ENCODE measurements around the gene TPSB2.
"Not testable (repeated sequence)": the region's sequence is repeated elsewhere in the genome, so short reads cannot be mapped to it uniquely, and the experiment has no call there.

Gene TPSB2

DNA sequence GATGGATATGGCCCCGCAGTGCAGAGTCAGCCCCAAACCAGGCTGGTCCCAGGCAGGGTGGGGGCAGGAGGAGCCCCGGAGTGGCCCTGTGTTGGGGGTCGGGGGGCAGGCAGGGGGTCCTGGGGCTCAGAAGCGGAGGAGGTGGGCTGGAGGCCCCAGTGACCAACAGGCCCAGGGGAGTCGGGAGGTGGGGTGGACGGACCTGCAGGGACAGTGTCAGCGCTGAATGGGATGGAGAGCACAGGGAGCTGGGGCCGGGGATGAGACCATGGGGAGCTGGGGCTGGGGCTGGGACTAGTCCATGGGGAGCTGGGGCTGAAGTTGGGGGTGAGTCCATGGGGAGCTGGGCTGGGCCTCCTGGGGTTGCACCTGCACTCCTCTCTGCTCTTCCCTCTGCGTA lies 9.6 kb upstream of the TPSB2 start:
- not testable (repeated sequence) for DNase-seq

DNA sequence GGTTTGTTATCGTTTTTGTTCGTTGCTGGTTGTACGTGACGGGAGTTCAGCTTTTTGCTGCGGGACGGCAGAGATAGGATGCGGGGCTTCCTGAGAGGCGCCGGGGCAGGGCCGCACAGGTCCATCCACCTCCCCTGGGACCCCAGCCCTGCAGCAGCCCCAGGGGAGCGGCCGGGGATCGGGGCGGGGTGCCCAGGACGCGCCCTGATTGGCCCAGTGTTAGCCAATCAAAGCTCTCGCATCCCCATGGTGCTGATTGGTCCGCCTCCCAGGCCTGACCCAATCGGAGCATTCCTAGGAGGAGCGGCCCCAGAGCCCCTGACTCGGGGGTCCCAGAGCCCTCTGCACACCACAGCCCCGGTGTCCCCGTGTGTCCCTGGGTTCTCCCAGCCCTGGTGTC lies 8.9 kb upstream of the TPSB2 start:
- not testable (repeated sequence) for DNase-seq

DNA sequence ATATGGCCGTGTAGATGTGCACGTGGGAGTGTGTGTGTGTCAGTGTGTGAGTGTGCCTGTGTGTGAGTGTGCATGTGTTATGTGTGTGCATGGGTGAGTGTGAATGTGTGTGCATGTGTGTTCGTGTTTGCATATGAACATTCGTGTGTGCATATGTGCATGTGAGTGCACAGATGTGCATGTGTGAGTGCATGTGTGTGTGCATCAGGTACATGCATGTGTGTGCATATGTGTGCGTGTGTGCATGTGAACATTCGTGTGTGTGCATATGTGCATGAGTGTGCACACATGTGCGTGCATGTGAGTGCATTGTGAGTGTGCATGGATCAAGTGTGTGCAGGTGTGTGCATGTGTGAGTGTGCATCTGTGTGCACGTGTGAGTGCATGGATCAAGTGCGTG lies 8.0 kb upstream of the TPSB2 start:
- DNase-seq = no peak

DNA sequence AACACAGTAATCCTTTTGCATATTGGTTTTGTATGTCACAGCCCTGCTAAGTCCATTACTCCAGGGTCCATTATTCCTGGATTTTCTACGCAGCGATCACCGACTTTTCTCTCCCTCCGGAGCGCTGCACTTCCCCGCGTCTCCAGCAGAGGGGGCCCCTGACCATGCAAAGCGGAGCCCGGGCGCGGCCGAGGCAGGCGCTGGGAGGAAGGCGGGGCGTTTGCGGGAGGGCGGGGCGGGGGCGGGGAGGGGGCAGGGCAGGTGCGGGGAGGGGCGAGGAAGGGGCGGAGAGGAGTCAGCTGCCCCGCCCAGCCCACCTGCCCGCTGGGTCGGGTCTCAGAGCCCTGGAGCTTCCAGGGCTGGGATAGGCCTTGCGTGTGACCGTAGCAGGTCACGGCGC lies 6.7 kb upstream of the TPSB2 start:
- not testable (repeated sequence) for DNase-seq

DNA sequence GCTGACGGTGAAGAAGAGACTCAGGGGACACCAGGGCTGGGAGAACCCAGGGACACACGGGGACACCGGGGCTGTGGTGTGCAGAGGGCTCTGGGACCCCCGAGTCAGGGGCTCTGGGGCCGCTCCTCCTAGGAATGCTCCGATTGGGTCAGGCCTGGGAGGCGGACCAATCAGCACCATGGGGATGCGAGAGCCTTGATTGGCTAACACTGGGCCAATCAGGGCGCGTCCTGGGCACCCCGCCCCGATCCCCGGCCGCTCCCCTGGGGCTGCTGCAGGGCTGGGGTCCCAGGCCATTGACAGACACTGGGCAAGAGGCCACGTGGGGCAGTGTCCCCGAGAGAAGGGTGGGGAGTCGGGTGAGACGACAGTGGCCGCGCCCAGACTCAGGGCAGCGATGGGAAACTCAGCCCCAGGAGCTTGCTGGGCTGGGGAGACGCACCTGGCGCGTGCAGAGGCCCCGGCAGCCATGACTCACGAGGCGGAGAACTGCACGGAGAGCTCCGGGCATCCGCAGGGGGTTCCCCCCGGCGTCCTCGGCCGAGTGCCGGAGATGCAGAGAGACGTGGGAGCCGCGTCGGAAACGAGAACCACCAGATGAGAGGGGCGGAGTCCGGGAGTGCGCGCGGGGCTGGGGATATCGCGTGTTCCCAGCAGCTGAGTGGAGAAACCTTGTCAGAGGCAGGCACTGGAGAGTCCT lies 2.2 kb upstream of the TPSB2 start:
- DNase-seq = not testable (repeated sequence)

DNA sequence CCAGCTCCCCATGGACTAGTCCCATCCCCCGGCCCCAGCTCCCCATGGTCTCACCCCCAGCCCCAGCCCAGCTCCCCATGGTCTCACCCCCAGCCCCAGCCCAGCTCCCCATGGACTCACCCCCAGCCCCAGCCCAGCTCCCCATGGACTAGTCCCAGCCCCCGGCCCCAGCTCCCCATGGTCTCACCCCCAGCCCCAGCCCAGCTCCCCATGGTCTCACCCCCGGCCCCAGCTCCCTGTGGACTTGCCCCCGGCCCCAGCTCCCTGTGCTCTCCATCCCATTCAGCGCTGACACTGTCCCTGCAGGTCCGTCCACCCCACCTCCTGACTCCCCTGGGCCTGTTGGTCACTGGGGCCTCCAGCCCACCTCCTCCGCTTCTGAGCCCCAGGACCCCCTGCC lies 1.3 kb upstream of the TPSB2 start:
- not testable (repeated sequence) for DNase-seq

DNA sequence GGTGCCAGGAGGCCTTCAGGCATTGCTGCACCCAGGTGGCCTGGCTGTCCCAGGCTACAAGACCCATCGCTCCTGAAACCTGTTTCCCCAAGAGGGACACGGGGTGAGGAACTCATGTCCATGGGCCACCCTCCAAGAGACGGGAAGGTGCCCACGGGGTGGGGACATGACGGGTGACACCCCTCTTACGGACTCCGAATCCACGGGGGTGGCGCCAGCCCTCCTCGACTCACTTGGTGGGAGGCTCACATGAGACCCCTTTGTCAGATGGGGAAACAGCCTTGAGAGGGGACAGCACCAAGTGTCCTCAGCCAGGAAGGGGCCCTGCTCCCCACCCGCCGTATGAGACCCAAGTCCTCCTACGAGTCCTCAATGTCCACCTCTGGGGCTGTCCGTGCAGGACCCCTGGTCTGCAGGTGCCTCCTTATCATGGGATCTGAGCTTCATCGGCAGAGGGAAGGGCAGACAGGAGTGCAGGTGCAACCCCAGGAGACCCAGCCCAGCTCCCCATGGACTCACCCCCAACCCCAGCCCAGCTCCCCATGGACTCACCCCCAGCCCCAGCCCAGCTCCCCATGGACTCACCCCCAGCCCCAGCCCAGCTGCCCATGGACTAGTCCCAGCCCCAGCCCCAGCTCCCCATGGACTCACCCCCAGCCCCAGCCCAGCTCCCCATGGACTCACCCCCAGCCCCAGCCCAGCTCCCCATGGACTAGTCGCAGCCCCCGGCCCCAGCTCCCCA lies 658 bp upstream of the TPSB2 start:
- not testable (repeated sequence) for DNase-seq

DNA sequence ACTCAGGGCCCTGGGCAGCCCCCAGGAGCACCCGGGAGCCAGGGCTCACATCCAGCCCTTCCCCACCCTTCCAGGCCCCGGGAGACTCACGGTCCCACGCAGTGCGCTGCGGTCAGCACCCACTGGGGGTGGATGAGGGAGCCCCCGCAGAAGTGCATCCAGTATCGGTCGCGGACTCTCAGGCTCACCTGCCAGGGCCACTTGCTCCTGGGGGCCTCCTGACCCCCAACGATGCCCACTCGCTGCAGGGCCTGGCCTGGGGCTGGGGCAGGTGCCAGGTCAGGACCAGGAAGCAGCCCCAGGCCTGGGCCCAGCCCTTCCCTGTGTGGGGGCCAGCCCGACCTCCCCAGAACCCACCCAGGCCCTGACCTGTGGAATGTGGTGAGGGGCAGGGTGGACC lies 508 bp downstream of the TPSB2 start:
- DNase-seq = not testable (repeated sequence)

DNA sequence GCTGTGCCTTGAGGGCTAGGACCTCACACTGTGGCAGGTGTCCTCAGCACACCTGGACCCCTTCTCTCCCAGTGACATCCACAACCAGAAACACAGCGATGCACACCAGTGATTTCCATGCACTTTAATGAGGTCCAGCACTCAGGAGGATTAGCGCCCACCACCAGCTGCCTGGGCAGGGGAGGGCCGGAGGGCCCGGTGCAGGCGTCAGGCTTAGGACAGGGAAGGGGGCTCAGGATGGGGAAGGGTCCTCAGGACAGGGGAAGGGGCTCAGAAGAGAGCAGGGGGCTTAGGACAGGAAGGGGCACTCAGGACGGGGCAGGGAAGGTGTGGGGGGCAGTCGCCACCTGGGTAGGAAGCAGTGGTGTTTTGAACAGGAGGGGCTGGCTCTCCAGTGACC lies 1.8 kb downstream of the TPSB2 start:
- DNase-seq = not testable (repeated sequence)

DNA sequence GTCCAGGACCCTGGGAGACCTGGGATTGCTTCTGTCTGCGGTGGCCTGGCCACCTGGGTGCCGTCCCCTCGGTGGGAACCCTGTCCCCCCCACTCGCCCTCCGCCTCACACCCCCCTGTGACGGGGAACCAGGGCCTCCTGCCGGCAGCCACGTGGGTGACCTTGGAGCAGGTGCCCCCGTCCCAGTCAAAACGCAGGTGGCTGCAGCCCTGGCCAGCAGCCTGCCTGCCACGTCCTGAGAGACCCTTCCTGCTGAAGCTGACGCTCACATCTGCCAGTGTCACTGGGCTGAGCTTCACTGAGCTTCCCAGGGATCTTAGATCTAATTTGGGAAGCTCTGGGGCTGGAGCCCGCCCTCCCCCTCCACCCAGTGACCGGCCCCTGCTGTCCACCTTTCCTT lies 3.3 kb downstream of the TPSB2 start:
- not testable (repeated sequence) for DNase-seq

DNA sequence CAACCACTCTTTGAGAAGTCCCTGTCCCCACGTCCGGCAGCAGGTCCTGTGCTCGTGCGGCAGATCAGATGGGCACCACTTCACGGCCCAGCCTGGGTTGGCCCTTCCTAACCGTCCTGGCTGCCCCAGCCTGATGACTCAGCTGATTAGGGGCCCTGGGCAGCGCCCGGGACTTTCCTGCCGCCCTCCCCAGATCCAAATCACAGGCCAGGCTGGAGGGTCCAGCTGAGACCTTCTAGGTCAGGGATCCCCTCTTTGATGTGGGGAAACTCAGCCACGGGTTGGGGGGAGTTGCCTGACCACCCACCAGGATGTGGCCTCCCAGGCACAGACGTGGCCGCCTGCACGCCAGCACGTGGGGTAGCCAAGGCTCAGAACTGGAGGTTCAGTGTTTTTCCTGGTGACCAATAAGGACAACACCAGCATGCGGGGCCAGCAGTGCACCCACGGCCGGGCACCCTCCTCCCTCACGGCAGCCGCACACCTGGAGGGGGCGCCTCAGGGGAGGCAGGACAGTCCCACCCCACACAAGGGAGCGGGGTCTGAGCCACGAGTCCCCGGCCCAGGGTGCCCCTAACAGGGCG lies 4.2 kb downstream of the TPSB2 start:
- not testable (repeated sequence) for DNase-seq

DNA sequence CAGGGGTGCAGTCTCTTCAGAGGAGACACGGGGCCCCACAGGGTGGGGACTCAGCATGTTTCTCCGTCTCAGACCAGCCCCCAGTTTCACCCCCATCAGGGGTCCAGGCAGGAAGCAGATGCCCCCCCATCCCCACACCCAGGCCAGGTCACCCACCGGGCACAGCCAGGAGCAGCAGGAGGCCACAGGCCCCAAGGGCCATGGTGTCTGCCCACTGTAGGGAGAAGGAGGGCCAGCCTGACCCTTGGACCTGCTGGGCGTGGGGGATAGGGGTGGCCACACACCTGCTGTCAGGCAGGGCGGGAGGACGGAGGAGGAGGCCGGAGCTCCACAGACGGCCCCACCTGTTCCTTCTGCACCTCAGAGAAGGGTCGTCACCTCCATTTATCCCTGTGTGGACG lies 4.9 kb downstream of the TPSB2 start, which contains the start of gene TPSG1:
TSS of gene TPSG1 (minus strand) at position 218 of the 401 bp plus-strand sequence. CDS start at position 202, 16 bp downstream.
- no peak for DNase-seq

DNA sequence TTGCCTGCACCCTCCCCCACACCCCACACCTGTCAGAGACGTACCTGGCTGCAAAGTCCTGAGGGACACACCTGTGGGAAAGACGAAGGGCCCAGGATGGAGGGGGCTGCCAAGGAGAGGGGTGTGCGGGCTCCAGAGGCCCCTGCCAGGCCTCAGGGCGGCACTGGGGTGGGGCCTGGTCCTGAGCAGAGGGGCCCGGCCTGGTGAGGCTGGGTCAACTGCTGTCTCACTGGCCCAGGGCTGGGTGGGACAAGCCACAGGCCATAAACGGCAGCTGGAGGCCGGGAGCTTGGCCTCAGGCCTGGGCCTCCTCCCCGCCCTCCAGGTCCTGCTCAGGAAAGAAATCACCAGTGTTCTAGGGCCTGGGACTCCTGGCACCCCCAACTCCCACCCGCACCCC lies 5.4 kb downstream of the TPSB2 start:
- no peak for DNase-seq

DNA sequence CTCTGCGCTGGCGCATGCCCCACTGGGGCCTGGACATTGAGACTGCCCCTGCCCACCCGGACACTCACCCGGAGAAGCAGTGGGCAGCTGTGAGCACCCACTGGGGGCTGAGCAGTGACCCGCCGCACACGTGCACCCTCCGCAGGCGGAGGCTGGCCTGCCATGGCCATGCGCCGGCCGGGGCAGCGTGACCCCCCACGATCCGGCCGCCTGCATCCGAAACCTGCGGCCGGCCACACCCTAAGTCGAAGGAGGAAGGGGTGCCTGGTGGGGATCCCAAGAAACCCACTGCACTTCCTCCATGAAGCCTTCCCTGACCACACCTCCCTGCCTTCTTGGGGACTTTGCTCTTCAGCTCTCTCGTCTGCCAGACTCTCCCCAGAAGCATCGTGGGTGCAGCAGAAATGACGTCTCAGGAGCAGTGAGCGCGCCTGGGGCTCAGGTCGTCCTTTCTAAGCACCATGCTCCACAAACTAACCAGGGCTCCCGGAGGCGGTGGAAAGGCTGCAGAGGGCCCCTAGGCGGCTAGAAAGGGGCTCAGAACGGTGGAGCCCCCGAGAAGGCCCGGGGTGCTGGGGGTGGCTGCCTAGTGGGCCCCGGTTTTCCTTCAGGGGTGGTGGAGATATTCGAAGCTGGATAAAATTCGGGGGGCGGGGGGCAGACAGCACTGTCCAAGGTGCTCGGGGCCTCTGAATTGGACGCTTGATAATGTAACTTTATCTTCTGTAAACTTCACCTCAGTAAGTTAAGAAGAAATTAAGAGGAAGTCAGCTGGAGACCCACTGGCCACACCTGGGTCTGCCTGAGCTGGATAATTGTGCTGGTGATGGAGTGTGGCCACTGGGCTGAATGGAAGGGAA lies 6.4 kb downstream of the TPSB2 start:
- DNase-seq = no peak

DNA sequence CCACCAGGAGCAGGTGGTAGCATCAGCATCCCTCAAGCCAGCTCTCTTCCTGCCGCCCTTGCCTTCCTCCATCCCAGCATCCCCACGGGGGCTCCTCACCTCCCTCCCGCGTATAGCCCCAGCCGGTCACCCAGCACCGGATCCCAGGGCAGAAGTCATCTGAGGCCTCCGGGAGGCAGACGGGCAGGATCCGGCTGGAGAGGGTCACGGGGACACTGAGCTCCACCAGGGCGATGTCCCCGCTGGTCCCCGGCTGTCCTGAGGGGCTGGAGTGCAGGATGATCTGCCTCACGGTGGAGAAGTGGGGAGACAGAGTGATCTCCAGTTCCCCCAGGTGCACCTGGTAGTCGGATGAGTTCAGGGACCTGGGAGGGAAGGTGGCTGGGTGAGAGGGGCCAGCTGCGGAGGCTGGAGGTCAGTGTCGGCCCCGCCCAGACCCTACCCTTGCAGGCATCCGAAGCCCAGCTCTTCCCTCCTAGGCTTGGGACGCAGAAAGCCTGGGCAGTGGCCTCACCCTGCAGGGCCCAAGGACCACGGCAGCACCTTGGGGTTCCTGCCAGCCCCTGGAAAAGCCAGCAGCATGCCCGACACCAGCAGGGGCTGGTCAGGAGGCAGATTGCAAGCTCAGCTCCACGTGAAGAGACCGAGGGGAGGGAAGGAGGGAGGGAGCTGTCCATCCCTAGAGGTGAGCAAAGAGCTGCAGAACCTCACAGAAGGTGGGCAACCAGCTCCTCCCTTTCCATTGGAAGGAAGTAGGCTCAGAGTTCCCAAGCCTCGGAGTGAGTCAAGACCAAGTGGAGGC lies 7.2 kb downstream of the TPSB2 start:
- no peak for DNase-seq

DNA sequence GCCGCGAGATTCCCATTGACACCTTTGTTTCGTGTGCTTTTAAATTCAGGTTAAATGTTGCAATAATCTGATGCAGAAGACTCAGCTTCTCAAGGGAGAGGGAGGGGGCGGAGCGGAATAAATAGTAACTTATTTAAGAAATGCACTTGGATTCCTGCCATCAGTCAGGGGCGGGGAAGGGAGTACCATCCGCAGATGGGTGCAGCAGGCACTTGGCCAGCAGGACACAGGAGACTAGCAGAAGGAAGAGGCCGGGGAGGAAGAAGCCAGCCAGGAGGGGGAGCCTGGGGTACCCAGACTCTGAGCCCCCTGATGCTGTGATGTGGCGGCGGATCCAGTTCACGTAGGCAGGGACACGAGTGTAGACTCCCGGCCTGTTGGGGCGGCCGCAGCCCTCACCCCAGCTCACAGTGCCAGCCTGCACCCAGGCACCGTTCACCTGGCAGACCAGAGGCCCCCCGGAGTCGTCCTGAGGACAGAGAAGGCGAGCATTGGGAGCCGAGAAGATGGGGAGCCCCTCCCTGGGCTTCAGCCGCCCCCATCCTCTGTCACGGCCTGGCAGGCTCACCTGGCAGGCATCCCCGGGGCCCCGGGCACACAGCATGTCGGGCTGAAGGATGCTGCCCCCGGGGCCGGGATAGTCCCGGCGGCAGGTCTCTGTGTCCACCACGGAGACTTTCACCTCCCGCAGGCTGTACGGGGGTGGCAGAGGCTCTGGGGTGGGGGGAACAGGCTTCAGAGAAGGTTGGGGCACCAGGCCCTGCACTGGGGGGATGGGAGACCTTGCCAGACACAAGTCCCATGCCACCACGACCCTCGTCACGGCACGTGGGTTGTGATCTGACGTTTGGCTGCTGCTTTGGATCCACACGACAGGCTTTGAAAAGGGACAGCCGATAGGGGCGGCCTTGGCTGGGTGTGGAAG lies 8.1 kb downstream of the TPSB2 start:
- no peak for DNase-seq

DNA sequence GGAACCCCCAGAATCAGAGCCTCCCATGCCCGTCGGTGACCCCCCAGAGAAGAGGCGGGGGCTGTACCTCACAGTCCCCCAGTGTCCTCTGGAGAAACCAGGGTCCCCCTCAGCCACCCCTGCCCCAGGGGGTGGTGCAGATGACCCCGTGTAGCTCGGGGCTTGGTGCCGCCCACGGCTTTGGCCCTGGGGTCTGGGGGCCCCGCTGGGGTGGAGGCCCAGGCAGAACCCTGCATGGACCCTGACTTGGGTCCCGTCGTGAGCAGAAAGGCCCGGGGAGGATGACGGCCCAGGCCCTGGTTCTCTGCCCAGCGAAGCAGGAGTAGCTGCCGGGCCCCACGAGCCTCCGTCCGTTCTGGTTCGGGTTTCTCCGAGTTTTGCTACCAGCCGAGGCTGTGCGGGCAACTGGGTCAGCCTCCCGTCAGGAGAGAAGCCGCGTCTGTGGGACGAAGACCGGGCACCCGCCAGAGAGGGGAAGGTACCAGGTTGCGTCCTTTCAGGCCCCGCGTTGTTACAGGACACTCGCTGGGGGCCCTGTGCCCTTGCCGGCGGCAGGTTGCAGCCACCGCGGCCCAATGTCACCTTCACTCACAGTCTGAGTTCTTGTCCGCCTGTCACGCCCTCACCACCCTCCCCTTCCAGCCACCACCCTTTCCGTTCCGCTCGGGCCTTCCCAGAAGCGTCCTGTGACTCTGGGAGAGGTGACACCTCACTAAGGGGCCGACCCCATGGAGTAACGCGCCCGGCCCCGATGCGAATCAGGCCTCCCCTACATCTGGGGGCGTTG lies 8.9 kb downstream of the TPSB2 start:
- no peak for DNase-seq

DNA sequence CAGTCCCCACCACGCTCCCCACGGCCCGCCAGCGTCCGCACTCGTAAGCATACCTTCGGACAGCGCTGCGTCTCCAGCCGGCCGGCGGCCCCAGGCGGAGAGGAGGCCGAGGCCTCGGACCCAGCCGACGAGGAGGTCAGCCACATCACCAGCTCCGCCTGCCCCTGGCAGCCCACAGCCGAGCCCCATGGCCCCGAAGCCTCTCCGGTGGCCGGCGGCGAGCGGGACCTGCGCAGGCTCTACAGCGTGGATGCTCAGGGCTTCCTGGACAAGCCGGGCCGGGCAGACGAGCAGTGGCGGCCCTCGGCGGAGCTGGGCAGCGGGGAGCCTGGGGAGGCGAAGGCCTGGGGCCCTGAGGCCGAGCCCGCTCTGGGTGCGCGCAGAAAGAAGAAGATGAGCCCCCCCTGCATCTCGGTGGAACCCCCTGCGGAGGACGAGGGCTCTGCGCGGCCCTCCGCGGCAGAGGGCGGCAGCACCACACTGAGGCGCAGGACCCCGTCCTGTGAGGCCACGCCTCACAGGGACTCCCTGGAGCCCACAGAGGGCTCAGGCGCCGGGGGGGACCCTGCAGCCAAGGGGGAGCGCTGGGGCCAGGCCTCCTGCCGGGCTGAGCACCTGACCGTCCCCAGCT lies 9.8 kb downstream of the TPSB2 start:
- DNase-seq = no peak

DNA sequence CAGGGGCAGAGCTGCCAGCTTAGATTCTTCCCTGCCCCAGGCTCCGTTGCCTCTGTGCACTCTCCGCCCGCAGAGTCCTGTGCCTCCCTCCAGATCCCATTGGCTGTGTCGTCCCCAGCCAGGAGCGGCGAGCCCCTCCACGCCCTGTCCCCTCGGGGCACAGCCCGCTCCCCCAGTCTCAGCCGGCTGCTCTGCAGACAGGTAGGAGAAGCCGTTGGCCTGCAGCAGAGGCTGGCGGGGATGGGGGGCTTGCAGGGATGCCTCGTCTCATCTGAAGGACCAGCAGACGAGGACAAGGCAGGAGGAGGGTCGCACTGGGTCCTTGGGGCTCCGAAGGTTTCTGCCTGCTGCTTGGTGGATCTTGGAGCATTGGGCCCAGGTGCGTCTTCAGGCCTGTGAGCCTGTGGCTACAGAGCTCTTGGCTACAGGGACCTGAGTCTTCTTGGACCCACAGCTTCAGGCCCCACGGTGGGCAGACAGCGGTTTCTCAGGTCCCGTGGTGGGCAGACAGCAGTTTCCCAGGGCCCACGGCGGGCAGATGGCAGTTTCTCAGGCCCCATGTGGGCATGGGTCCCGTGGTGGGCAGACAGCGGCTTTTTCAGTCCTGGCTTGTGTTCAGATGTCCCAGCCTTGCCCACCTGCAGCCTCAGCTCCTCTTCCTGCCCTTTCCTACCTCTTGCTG lies 10.9 kb downstream of the TPSB2 start:
- no peak for DNase-seq

Data from NCI-H1092 treated with DMSO at 0.1 percent for 48 hours (cell line).